ENCODE measurements around the gene PLXNA1.

DNA sequence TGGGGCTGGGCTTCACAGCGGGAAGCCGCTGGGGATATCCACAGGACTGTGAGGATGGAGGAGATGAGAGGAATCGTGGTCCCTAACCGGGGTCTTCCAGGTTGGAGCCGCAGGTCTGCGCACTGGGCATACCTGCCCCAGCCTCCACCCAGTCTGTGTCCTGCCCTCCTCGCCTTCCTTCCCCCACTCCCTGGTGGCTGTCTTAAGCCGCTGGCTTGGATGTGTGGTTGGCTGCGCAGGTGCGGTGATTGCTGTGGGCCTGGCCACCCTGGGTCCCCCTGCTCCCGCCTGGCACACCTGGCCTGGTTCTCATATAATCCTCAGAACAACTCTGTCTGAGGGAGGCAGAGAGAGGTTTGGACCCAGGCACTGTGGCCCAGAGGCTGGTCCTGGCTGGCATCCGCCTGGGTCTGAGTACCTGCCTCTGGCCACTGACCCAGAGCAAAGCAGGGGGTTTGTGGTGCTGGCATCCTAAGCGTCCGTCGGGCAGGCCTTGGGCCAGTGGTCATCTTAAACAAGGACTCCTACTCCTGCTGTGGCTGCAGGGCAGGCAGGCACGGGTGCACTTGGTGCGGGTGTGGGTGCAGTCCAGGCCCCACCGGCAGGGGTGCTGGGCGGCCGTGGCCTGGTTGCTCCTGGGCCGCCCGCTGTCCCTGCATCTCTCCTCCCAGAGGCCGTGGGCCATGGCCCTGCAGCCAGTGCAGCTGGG is 18.7 kb downstream of the PLXNA1 start:
- TF ChIP-seq, protein P1, sequence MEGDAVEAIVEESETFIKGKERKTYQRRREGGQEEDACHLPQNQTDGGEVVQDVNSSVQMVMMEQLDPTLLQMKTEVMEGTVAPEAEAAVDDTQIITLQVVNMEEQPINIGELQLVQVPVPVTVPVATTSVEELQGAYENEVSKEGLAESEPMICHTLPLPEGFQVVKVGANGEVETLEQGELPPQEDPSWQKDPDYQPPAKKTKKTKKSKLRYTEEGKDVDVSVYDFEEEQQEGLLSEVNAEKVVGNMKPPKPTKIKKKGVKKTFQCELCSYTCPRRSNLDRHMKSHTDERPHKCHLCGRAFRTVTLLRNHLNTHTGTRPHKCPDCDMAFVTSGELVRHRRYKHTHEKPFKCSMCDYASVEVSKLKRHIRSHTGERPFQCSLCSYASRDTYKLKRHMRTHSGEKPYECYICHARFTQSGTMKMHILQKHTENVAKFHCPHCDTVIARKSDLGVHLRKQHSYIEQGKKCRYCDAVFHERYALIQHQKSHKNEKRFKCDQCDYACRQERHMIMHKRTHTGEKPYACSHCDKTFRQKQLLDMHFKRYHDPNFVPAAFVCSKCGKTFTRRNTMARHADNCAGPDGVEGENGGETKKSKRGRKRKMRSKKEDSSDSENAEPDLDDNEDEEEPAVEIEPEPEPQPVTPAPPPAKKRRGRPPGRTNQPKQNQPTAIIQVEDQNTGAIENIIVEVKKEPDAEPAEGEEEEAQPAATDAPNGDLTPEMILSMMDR (IDR thresholded peaks at IDR 0.05): peak in 1 of 3 donors; percentile 16
- TF ChIP-seq POLR2AphosphoS5 (IDR thresholded peaks at IDR 0.05) (no peak), POLR2A (IDR thresholded peaks at IDR 0.05) (no peak)
